ENCODE data around the gene ADCY3.

DNA sequence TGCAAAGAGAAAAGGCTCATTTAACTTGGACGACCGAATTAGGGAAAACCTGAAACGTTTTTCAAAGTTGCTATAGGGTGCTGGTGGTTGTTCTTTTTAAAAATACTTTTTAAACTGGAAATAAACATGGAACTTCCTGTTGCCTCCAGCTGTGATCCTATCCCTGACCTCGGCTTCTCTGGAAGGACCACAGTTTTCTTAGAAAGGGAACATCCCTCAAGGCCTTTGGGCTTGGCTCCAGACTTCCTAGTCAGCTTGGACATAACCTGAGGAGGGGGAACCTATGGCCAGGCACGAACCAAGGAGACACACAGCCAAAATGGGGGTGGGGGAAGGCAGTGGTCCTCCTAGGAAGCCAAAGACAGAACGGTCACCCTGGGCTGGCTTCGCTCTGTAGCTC is 69.1 kb downstream of the ADCY3 start:
- TF ChIP-seq, protein P1, sequence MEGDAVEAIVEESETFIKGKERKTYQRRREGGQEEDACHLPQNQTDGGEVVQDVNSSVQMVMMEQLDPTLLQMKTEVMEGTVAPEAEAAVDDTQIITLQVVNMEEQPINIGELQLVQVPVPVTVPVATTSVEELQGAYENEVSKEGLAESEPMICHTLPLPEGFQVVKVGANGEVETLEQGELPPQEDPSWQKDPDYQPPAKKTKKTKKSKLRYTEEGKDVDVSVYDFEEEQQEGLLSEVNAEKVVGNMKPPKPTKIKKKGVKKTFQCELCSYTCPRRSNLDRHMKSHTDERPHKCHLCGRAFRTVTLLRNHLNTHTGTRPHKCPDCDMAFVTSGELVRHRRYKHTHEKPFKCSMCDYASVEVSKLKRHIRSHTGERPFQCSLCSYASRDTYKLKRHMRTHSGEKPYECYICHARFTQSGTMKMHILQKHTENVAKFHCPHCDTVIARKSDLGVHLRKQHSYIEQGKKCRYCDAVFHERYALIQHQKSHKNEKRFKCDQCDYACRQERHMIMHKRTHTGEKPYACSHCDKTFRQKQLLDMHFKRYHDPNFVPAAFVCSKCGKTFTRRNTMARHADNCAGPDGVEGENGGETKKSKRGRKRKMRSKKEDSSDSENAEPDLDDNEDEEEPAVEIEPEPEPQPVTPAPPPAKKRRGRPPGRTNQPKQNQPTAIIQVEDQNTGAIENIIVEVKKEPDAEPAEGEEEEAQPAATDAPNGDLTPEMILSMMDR (conservative IDR thresholded peaks at IDR 0.05; ENCODE audit: low read depth, low read length), result no peak
- TF ChIP-seq, protein P2, sequence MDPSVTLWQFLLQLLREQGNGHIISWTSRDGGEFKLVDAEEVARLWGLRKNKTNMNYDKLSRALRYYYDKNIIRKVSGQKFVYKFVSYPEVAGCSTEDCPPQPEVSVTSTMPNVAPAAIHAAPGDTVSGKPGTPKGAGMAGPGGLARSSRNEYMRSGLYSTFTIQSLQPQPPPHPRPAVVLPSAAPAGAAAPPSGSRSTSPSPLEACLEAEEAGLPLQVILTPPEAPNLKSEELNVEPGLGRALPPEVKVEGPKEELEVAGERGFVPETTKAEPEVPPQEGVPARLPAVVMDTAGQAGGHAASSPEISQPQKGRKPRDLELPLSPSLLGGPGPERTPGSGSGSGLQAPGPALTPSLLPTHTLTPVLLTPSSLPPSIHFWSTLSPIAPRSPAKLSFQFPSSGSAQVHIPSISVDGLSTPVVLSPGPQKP (IDR thresholded peaks at IDR 0.05; ENCODE audit: borderline replicate concordance, low read depth, low read length), result no peak
- TF ChIP-seq CHD1 (IDR thresholded peaks at IDR 0.05; ENCODE audit: low read depth, low read length), result no peak
- no peak for TF ChIP-seq BHLHE40 (IDR thresholded peaks at IDR 0.05; ENCODE audit: low read depth, low read length)
- TF ChIP-seq SMC3 (IDR thresholded peaks at IDR 0.05; ENCODE audit: low read depth, low read length), result no peak
- no peak for TF ChIP-seq CEBPB (IDR thresholded peaks at IDR 0.05; ENCODE audit: low read depth, low read length)
- no peak for TF ChIP-seq POLR2A (IDR thresholded peaks at IDR 0.05; ENCODE audit: low read depth, low read length)
- no peak for TF ChIP-seq NFE2L2 (IDR thresholded peaks at IDR 0.05; ENCODE audit: low read depth, low read length)

Data from IMR-90 (cell line).